ENCODE results near the gene APH1B. TPM values are rescaled to one million over a fixed set of nuclear protein-coding genes. Genes with fewer than 3 reads are reported as not detected.

Gene APH1B
- total RNA-seq, 4 donors from 2014 or later, result 20.0 to 35.9 (median 27.2) TPM

DNA sequence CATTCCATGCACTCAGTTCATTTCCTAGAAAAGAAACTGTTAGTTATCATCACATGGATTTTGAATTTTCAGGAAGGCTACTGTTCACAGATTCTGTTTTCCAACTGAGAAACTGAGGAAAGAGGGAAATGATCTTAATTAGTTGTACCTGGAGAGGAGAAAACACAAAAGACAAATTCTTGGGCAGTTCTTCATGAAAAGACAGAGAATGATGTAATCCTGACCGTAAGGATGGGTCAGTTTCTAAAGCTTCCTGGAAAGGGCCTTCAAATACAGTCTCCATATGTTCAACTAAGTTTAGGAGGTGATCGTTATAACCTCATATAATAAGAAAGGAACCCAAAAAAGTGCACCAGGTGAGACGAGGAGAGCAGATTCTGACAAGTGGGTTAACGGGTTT, 59.6 kb downstream of the APH1B start:
- H3K4me3 ChIP-seq, result no peak overlapping the region
- H3K4me1 ChIP-seq, result no peaks in the 10 kb centered on the region
- H3K27ac ChIP-seq, result no peak overlapping the region
- intact Hi-C loops (cut with DNase I; ENCODE audit: low total_unique reads), result no loop called here
- no peak for DNase-seq
- TF ChIP-seq, protein P1, sequence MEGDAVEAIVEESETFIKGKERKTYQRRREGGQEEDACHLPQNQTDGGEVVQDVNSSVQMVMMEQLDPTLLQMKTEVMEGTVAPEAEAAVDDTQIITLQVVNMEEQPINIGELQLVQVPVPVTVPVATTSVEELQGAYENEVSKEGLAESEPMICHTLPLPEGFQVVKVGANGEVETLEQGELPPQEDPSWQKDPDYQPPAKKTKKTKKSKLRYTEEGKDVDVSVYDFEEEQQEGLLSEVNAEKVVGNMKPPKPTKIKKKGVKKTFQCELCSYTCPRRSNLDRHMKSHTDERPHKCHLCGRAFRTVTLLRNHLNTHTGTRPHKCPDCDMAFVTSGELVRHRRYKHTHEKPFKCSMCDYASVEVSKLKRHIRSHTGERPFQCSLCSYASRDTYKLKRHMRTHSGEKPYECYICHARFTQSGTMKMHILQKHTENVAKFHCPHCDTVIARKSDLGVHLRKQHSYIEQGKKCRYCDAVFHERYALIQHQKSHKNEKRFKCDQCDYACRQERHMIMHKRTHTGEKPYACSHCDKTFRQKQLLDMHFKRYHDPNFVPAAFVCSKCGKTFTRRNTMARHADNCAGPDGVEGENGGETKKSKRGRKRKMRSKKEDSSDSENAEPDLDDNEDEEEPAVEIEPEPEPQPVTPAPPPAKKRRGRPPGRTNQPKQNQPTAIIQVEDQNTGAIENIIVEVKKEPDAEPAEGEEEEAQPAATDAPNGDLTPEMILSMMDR (IDR thresholded peaks at IDR 0.05), result no peak
- TF ChIP-seq POLR2A (IDR thresholded peaks at IDR 0.05), result no peak
- H3K27me3 ChIP-seq, result no peaks in the 10 kb centered on the region
- no peaks in the 10 kb centered on the region for H3K9me3 ChIP-seq
- H3K36me3 ChIP-seq, result no peaks in the 10 kb centered on the region

GRCh38 chr15:63338170-63338569, 60.8 kb downstream of the APH1B start:
- Histone ChIP-seq H3K27ac (no peak overlapping the region), H3K27me3 (no peaks in the 10 kb centered on the region), H3K36me3 (no peaks in the 10 kb centered on the region), H3K4me1 (no peaks in the 10 kb centered on the region), H3K9me3 (no peaks in the 10 kb centered on the region), H3K4me3 (no peak overlapping the region)
- DNase-seq, result no peak
- TF ChIP-seq, protein P1 (IDR thresholded peaks at IDR 0.05), result no peak
- no peak for TF ChIP-seq POLR2A (IDR thresholded peaks at IDR 0.05)
- intact Hi-C loops (cut with DNase I; ENCODE audit: low total_unique reads), result no loop called here

DNA sequence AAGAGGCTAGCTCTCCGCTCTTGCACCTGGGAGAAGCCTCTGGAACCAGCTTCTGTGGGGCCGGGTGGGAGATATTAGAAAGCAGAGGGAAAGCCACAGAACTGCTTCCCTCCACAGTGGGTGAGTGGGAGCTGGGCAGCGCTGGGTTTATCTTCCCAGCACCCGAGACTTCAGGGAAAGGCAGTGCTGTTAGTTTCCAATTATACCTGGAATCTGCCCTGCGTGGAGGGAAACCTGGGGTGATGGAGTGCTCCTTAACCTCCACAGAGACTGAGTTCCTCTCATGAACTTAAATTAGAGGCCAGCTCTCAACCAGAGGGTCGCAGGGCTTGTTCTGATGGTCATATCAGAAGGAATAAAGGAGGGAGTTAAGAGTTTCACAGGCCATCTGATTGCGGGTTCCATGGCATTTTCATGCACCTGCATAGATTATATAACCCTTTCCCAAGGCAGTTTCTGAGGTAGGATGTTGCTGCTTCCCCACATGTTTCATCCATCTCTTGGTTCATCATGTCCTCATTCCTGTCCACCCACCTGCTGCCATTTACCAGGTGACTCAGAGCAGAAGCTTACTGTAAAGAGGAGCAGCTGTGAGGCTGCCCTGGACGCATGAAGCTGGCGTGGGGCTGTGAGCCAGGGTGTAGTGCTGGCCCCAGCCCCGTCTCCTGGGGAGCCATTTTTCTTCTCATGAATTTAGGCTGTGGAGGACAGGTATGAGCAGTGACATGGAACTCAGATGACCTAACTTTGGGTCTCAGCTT, 61.8 kb downstream of the APH1B start:
- DNase-seq, result no peak
- no peak overlapping the region for H3K4me3 ChIP-seq
- no peaks in the 10 kb centered on the region for H3K27me3 ChIP-seq
- no peaks in the 10 kb centered on the region for H3K4me1 ChIP-seq
- H3K36me3 ChIP-seq, result no peaks in the 10 kb centered on the region
- TF ChIP-seq POLR2A (IDR thresholded peaks at IDR 0.05), result no peak
- TF ChIP-seq, protein P1 (IDR thresholded peaks at IDR 0.05), result no peak
- H3K27ac ChIP-seq, result no peak overlapping the region
- intact Hi-C loops (cut with DNase I; ENCODE audit: low total_unique reads), result no loop called here
- H3K9me3 ChIP-seq, result no peaks in the 10 kb centered on the region

GRCh38 chr15:63339836-63340235, 62.4 kb downstream of the APH1B start:
- TF ChIP-seq, protein P1 (IDR thresholded peaks at IDR 0.05), result no peak
- no peak for TF ChIP-seq POLR2A (IDR thresholded peaks at IDR 0.05)
- Histone ChIP-seq H3K9me3 (no peaks in the 10 kb centered on the region), H3K4me3 (no peak overlapping the region), H3K27ac (no peak overlapping the region), H3K4me1 (no peaks in the 10 kb centered on the region), H3K27me3 (no peaks in the 10 kb centered on the region), H3K36me3 (no peaks in the 10 kb centered on the region)
- intact Hi-C loops (cut with DNase I; ENCODE audit: low total_unique reads), result no loop called here
- DNase-seq, result no peak

- intact Hi-C loops (cut with DNase I; ENCODE audit: low total_unique reads), result no loop called here
Measured at GRCh38 chr15:63340353-63340752, 62.9 kb downstream of the APH1B start.

More at GRCh38 chr15:63340353-63340752, 62.9 kb downstream of the APH1B start:
- no peak overlapping the region for H3K27ac ChIP-seq
- no peaks in the 10 kb centered on the region for H3K36me3 ChIP-seq
- no peaks in the 10 kb centered on the region for H3K9me3 ChIP-seq
- TF ChIP-seq, protein P1 (IDR thresholded peaks at IDR 0.05), result no peak
- no peak for TF ChIP-seq POLR2A (IDR thresholded peaks at IDR 0.05)
- no peaks in the 10 kb centered on the region for H3K27me3 ChIP-seq
- H3K4me1 ChIP-seq, result no peaks in the 10 kb centered on the region
- no peak for DNase-seq
- H3K4me3 ChIP-seq, result no peak overlapping the region

Measured in uterus (tissue), 4 donors.